Body of pancreas (tissue), 4 donors: ENCODE data around the gene QKI.

Experiments used
- POLR2A ChIP-seq, 3 donors: fragments of 450-650 bp; IDR thresholded peaks; one replicate each; pipeline ENCODE4 v1.6.1; 2016; ENCODE audit warnings: antibody characterized with exemption in 3 of 3, mild to moderate bottlenecking in 2 of 3
- TF ChIP-seq, protein P1 (sequence below), 7 experiments: fragments of 450-650 bp in 4 of 7; fragments of 200-600 bp in 3 of 7; sonication (generic) in 3 of 7; IDR thresholded peaks; one replicate each; pipeline ENCODE4 v1.5.1; 2016 to 2019; ENCODE audit warnings: antibody characterized with exemption in 7 of 7

DNA sequence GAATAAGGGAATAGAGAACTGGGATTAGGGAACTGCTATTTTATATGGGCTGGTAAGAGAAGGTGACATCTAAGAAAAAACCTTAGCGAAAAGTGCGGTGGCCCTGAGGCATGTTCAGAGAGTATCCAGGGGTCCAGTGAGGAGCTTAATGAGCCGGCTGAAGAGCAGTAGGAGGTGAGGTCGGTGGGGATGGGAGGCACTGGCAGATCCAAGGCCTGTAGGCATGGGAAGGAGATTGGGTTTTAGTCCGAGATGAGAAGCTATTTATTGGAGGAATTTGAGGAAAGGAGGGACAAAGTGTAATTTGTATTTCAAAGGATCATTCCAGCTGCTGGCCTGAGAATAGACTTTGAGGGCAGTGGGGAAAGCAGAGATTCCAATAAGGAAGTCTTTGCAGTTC is 123.8 kb downstream of the QKI start:
- TF ChIP-seq POLR2A (IDR thresholded peaks at IDR 0.05), result no peak
- TF ChIP-seq, protein P1, sequence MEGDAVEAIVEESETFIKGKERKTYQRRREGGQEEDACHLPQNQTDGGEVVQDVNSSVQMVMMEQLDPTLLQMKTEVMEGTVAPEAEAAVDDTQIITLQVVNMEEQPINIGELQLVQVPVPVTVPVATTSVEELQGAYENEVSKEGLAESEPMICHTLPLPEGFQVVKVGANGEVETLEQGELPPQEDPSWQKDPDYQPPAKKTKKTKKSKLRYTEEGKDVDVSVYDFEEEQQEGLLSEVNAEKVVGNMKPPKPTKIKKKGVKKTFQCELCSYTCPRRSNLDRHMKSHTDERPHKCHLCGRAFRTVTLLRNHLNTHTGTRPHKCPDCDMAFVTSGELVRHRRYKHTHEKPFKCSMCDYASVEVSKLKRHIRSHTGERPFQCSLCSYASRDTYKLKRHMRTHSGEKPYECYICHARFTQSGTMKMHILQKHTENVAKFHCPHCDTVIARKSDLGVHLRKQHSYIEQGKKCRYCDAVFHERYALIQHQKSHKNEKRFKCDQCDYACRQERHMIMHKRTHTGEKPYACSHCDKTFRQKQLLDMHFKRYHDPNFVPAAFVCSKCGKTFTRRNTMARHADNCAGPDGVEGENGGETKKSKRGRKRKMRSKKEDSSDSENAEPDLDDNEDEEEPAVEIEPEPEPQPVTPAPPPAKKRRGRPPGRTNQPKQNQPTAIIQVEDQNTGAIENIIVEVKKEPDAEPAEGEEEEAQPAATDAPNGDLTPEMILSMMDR (IDR thresholded peaks at IDR 0.05), result no peak
